Esophagus muscularis mucosa (tissue), 4 donors: ENCODE measurements around the gene ZMIZ1. TPM values are rescaled to one million over a fixed set of nuclear protein-coding genes. Genes with fewer than 3 reads are reported as not detected.

ENCODE experiments used
- DNase-seq: peaks from one replicate; pipeline ENCODE4 v3.0.0-alpha.2; 2017; ENCODE audit errors: extremely low spot score
- H3K27ac ChIP-seq, 4 donors: fragments of 200-600 bp; sonication (generic); replicated peaks in 1 of 4; 1 replicate in 3 of 4; 2 replicates in 1 of 4; pipeline ENCODE4 v1.5.1; 2016 to 2019; ENCODE audit warnings: mild to moderate bottlenecking in 1 of 4
- H3K27me3 ChIP-seq, 4 donors: fragments of 200-600 bp; sonication (generic); one replicate each; pipeline versions ENCODE4 v1.5.1 to v1.6.0; 2016 to 2019
- H3K36me3 ChIP-seq, 4 donors: fragments of 200-600 bp; sonication (generic); one replicate each; pipeline ENCODE4 v1.5.1; 2016 to 2019
- H3K4me1 ChIP-seq, 4 donors: fragments of 200-600 bp; sonication (generic); one replicate each; pipeline ENCODE4 v1.5.1; 2016 to 2019
- H3K4me3 ChIP-seq, 4 donors: fragments of 200-600 bp; sonication (generic); 1 replicate in 2 of 4; 2 replicates in 2 of 4; pipeline ENCODE4 v1.5.1; 2016 to 2019; ENCODE audit warnings: mild to moderate bottlenecking in 4 of 4, moderate library complexity in 1 of 4
- H3K9me3 ChIP-seq, 4 donors: fragments of 200-600 bp; sonication (generic); 1 replicate in 3 of 4; 2 replicates in 1 of 4; pipeline ENCODE4 v1.5.1; 2016 to 2019
- CTCF ChIP-seq, 3 experiments: fragments of 200-600 bp in 2 of 3; fragments of 450-650 bp in 1 of 3; sonication (generic) in 2 of 3; IDR thresholded peaks; one replicate each; pipeline ENCODE4 v1.5.1; 2017 to 2019; ENCODE audit warnings: antibody characterized with exemption in 3 of 3, mild to moderate bottlenecking in 2 of 3, moderate library complexity in 1 of 3
- EP300 ChIP-seq: sonication (generic); formaldehyde crosslinking; IDR thresholded peaks from one replicate; pipeline ENCODE4 v1.6.1; 2017; ENCODE audit warnings: antibody characterized with exemption
- POLR2A ChIP-seq: fragments of 450-650 bp; IDR thresholded peaks from one replicate; pipeline ENCODE4 v1.6.1; 2017; ENCODE audit warnings: antibody characterized with exemption, moderate library complexity, mild to moderate bottlenecking, low read depth
- POLR2AphosphoS5 ChIP-seq, 2 donors: sonication (generic); formaldehyde crosslinking; IDR thresholded peaks; one replicate each; pipeline ENCODE4 v1.6.1; 2017; ENCODE audit warnings: antibody characterized with exemption in 2 of 2
- WGBS: methylation state at CpG from one replicate; pipeline ENCODE4 v1.1.5; 2018; 5-methylcytosine and 5-hydroxymethylcytosine counted together
- intact Hi-C: fragments of 100-400 bp; cut with DNase I; formaldehyde crosslinking; loops from one replicate; pipeline ENCODE4 v1.15.1; 2023
- total RNA-seq, 4 donors: library from RNA; depleted of rRNA; stranded (reverse); fragments of >200 nt; gene quantifications; one replicate each; pipeline versions ENCODE4 v1.1.0 to v1.2.1, GENCODE V29; 2016

Gene ZMIZ1
- total RNA-seq, 4 donors from 2014 or later = 48.7 to 87.2 (median 66.0) TPM

GRCh38 chr10:79065853-79066252 is 2.9 kb upstream of the ZMIZ1 start:
- DNase-seq = no peak
- WGBS = 67% methylated on average over 2 of the region's 2 CpGs
- no peak for TF ChIP-seq EP300
- TF ChIP-seq POLR2AphosphoS5 (IDR thresholded peaks at IDR 0.05) = no peak
- no peak for TF ChIP-seq POLR2A
- Histone ChIP-seq H3K4me1 (peaks cover 16 to 25% (median 22%) of the 10 kb centered on the region in 4 donors), H3K27ac (peak overlapping the region in 1 of 4 donors; percentile 99), H3K9me3 (no peaks in the 10 kb centered on the region), H3K27me3 (peaks cover 0 to 7% (median 0%) of the 10 kb centered on the region in 4 donors), H3K36me3 (no peaks in the 10 kb centered on the region), H3K4me3 (no peak overlapping the region)
- intact Hi-C loops = loop anchor here (2.0 to 10.0 kb wide), 6 partner anchors 91 to 1011 kb away; no protein-coding TSS in a partner anchor

- WGBS = 10% methylated on average over 13 of the region's 37 CpGs
- Histone ChIP-seq H3K27ac (peak overlapping the region; percentile 97 to 100 (median 99)), H3K4me3 (peak overlapping the region; percentile 88 to 99 (median 94)), H3K36me3 (no peaks in the 10 kb centered on the region), H3K4me1 (peaks cover 16 to 33% (median 30%) of the 10 kb centered on the region in 4 donors), H3K9me3 (no peaks in the 10 kb centered on the region), H3K27me3 (peaks cover 0 to 7% (median 0%) of the 10 kb centered on the region in 4 donors)
- TF ChIP-seq POLR2AphosphoS5 (IDR thresholded peaks at IDR 0.05) (no peak), POLR2A (no peak), EP300 (no peak), CTCF (IDR thresholded peaks at IDR 0.05) (peak in 1 of 3 experiments; percentile 20)
- intact Hi-C loops = loop anchor here (2.0 to 10.0 kb wide), 6 partner anchors 92 to 1012 kb away; no protein-coding TSS in a partner anchor
- DNase-seq = no peak
These were observed 2.1 kb upstream of the ZMIZ1 start for GRCh38 chr10:79066411-79067240.

- WGBS = under 1% methylated on average over 44 of the region's 81 CpGs
- Histone ChIP-seq H3K36me3 (no peaks in the 10 kb centered on the region), H3K27ac (peak overlapping the region; percentile 97 to 100 (median 99)), H3K4me1 (peaks cover 24 to 42% (median 39%) of the 10 kb centered on the region in 4 donors), H3K27me3 (peaks cover 0 to 7% (median 0%) of the 10 kb centered on the region in 4 donors), H3K9me3 (no peaks in the 10 kb centered on the region), H3K4me3 (peak overlapping the region; percentile 88 to 99 (median 94))
- intact Hi-C loops = loop anchor here (2.0 to 10.0 kb wide), 6 partner anchors 93 to 1013 kb away; no protein-coding TSS in a partner anchor
- DNase-seq = peak; percentile 97
- TF ChIP-seq POLR2AphosphoS5 (IDR thresholded peaks at IDR 0.05) (peak; percentile 67 to 71), CTCF (IDR thresholded peaks at IDR 0.05) (peak in 2 of 3 experiments; percentile 16 to 23), EP300 (no peak), POLR2A (peak; percentile 62)
These were observed 1.2 kb upstream of the ZMIZ1 start for GRCh38 chr10:79067241-79068202.

GRCh38 chr10:79068203-79068561 is 584 bp upstream of the ZMIZ1 start:
- DNase-seq = no peak
- intact Hi-C loops = loop anchor here (5.0 to 10.0 kb wide), 4 partner anchors 313 to 1013 kb away; no protein-coding TSS in a partner anchor
- 5% methylated on average over 8 of the region's 17 CpGs for WGBS

More at GRCh38 chr10:79068203-79068561, 584 bp upstream of the ZMIZ1 start:
- Histone ChIP-seq H3K36me3 (no peaks in the 10 kb centered on the region), H3K27ac (peak overlapping the region; percentile 97 to 100 (median 99)), H3K4me1 (peaks cover 31 to 48% (median 46%) of the 10 kb centered on the region in 4 donors), H3K9me3 (no peaks in the 10 kb centered on the region), H3K27me3 (peaks cover 0 to 7% (median 0%) of the 10 kb centered on the region in 4 donors), H3K4me3 (peak overlapping the region; percentile 88 to 99 (median 94))
- TF ChIP-seq POLR2AphosphoS5 (IDR thresholded peaks at IDR 0.05) (no peak), EP300 (no peak), CTCF (IDR thresholded peaks at IDR 0.05) (no peak), POLR2A (no peak)
